Upper lobe of left lung (tissue), 4 donors: Measurements from ENCODE around the gene GNL3.

ENCODE experiments used
- POLR2A ChIP-seq, 4 donors: fragments of 450-650 bp; IDR thresholded peaks; one replicate each; pipeline ENCODE4 v1.5.1; 2016 to 2017; ENCODE audit warnings: antibody characterized with exemption in 4 of 4, mild to moderate bottlenecking in 2 of 4
- TF ChIP-seq, protein P1 (sequence below), 6 experiments: fragments of 450-650 bp in 4 of 6; fragments of 200-600 bp in 2 of 6; sonication (generic) in 2 of 6; IDR thresholded peaks; one replicate each; pipeline ENCODE4 v1.5.1; 2016 to 2019; ENCODE audit warnings: antibody characterized with exemption in 6 of 6

DNA sequence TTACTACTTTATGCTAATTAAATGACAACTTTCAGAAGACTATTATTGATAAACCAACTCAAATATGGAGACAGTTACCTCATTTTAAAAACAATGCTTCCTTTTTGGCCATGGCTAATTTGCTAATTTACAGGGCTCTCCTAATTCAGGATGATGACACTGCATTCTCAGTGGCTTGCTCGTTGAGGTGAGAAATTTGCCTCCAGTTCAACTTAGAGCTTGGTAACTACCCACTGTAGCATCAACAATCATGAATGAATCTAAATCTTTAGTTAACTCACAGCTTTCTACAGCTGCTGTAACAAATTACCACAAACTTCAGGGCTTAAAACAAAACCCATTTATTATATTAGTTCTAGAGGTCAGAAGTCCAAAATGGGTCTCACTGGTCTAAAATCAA lies 14.2 kb upstream of the GNL3 start:
- TF ChIP-seq POLR2A (IDR thresholded peaks at IDR 0.05): no peak
- TF ChIP-seq, protein P1, sequence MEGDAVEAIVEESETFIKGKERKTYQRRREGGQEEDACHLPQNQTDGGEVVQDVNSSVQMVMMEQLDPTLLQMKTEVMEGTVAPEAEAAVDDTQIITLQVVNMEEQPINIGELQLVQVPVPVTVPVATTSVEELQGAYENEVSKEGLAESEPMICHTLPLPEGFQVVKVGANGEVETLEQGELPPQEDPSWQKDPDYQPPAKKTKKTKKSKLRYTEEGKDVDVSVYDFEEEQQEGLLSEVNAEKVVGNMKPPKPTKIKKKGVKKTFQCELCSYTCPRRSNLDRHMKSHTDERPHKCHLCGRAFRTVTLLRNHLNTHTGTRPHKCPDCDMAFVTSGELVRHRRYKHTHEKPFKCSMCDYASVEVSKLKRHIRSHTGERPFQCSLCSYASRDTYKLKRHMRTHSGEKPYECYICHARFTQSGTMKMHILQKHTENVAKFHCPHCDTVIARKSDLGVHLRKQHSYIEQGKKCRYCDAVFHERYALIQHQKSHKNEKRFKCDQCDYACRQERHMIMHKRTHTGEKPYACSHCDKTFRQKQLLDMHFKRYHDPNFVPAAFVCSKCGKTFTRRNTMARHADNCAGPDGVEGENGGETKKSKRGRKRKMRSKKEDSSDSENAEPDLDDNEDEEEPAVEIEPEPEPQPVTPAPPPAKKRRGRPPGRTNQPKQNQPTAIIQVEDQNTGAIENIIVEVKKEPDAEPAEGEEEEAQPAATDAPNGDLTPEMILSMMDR (IDR thresholded peaks at IDR 0.05): no peak
